ENCODE data around the gene SHROOM1. TPM values are rescaled to one million over a fixed set of nuclear protein-coding genes. Genes with fewer than 3 reads are reported as not detected.

Gene SHROOM1
- total RNA-seq, 2 donors from 2014 or later, result 6.6 to 14.4 TPM

- Histone ChIP-seq H3K27me3 (ENCODE audit: control insufficient read depth, insufficient read depth, low read length, poor library complexity, severe bottlenecking) (no peaks in the 10 kb centered on the region), H3K27ac (ENCODE audit: low read depth, low read length) (no peak overlapping the region), H3K9ac (ENCODE audit: extremely low read depth, low read length, poor library complexity, severe bottlenecking) (no peak overlapping the region), H3K4me1 (ENCODE audit: control insufficient read depth, insufficient read depth, low read length) (no peaks in the 10 kb centered on the region), H3K4me3 (ENCODE audit: low read length) (no peak overlapping the region), H3K9me3 (ENCODE audit: control insufficient read depth, low read length) (no peaks in the 10 kb centered on the region), H3K36me3 (ENCODE audit: control insufficient read depth, insufficient read depth, low read length) (no peaks in the 10 kb centered on the region)
- no peaks in the 10 kb centered on the region for H3K9me3 Mint-ChIP-seq
- H3K27me3 Mint-ChIP-seq (ENCODE audit: insufficient read depth), result peaks cover 4% of the 10 kb centered on the region
- no peak overlapping the region for H3K4me3 Mint-ChIP-seq
- H3K4me1 Mint-ChIP-seq, result peaks cover 8% of the 10 kb centered on the region
- TF ChIP-seq CTCF (conservative IDR thresholded peaks at IDR 0.05), result no peak
- DNase-seq, result peak; percentile 31
- 82 to 94% methylated on average over 2 of the region's 2 CpGs for WGBS, 2 experiments (ENCODE audit: insufficient coverage in 1 of 2, insufficient read length in 1 of 2)
- H3K27ac Mint-ChIP-seq, result no peak overlapping the region
- H3K36me3 Mint-ChIP-seq (ENCODE audit: low read depth), result no peaks in the 10 kb centered on the region
Measured at GRCh38 chr5:132837868-132838267, 7.4 kb upstream of the SHROOM1 start.

- H3K36me3 Mint-ChIP-seq (ENCODE audit: low read depth), result no peaks in the 10 kb centered on the region
- no peak overlapping the region for H3K27ac Mint-ChIP-seq
- H3K4me1 Mint-ChIP-seq, result peaks cover 8% of the 10 kb centered on the region
- no peaks in the 10 kb centered on the region for H3K9me3 ChIP-seq (ENCODE audit: control insufficient read depth, low read length)
- no peaks in the 10 kb centered on the region for H3K9me3 Mint-ChIP-seq
- no peak overlapping the region for H3K27ac ChIP-seq (ENCODE audit: low read depth, low read length)
- WGBS, 2 experiments (ENCODE audit: insufficient coverage in 1 of 2, insufficient read length in 1 of 2), result 91 to 100% methylated on average over 1 of the region's 1 CpG
- H3K9ac ChIP-seq (ENCODE audit: extremely low read depth, low read length, poor library complexity, severe bottlenecking), result no peak overlapping the region
- no peak overlapping the region for H3K4me3 ChIP-seq (ENCODE audit: low read length)
- no peak overlapping the region for H3K4me3 Mint-ChIP-seq
- peaks cover 9% of the 10 kb centered on the region for H3K27me3 Mint-ChIP-seq (ENCODE audit: insufficient read depth)
- no peaks in the 10 kb centered on the region for H3K36me3 ChIP-seq (ENCODE audit: control insufficient read depth, insufficient read depth, low read length)
- no peaks in the 10 kb centered on the region for H3K4me1 ChIP-seq (ENCODE audit: control insufficient read depth, insufficient read depth, low read length)
- peak; percentile 14 for DNase-seq
- no peak for TF ChIP-seq CTCF (conservative IDR thresholded peaks at IDR 0.05)
- H3K27me3 ChIP-seq (ENCODE audit: control insufficient read depth, insufficient read depth, low read length, poor library complexity, severe bottlenecking), result no peaks in the 10 kb centered on the region
Measured at GRCh38 chr5:132836852-132837251, 6.4 kb upstream of the SHROOM1 start.

- Mint-ChIP-seq H3K36me3 (ENCODE audit: low read depth) (no peaks in the 10 kb centered on the region), H3K9me3 (no peaks in the 10 kb centered on the region), H3K4me1 (peaks cover 5% of the 10 kb centered on the region), H3K4me3 (no peak overlapping the region), H3K27ac (no peak overlapping the region), H3K27me3 (ENCODE audit: insufficient read depth) (peaks cover 29% of the 10 kb centered on the region)
- no peak for TF ChIP-seq CTCF (conservative IDR thresholded peaks at IDR 0.05)
- 91% methylated on average over 3 of the region's 3 CpGs; no CpG with 5 or more reads in 1 of the 2 experiments for WGBS, 2 experiments (ENCODE audit: insufficient coverage in 1 of 2, insufficient read length in 1 of 2)
- Histone ChIP-seq H3K36me3 (ENCODE audit: control insufficient read depth, insufficient read depth, low read length) (no peaks in the 10 kb centered on the region), H3K4me3 (ENCODE audit: low read length) (no peak overlapping the region), H3K27me3 (ENCODE audit: control insufficient read depth, insufficient read depth, low read length, poor library complexity, severe bottlenecking) (peaks cover 23% of the 10 kb centered on the region), H3K27ac (ENCODE audit: low read depth, low read length) (no peak overlapping the region), H3K4me1 (ENCODE audit: control insufficient read depth, insufficient read depth, low read length) (no peaks in the 10 kb centered on the region), H3K9ac (ENCODE audit: extremely low read depth, low read length, poor library complexity, severe bottlenecking) (no peak overlapping the region), H3K9me3 (ENCODE audit: control insufficient read depth, low read length) (no peaks in the 10 kb centered on the region)
- DNase-seq, result peak; percentile 11
Measured at GRCh38 chr5:132834057-132834456, 3.6 kb upstream of the SHROOM1 start.

Measured in endodermal cell (in vitro differentiated cells).